Measurements from ENCODE around the gene ZFHX3.

Gene ZFHX3

GRCh38 chr16:72928090-72928981 lies 119.6 kb downstream of the ZFHX3 start:
- DNase-seq: no peak

DNA sequence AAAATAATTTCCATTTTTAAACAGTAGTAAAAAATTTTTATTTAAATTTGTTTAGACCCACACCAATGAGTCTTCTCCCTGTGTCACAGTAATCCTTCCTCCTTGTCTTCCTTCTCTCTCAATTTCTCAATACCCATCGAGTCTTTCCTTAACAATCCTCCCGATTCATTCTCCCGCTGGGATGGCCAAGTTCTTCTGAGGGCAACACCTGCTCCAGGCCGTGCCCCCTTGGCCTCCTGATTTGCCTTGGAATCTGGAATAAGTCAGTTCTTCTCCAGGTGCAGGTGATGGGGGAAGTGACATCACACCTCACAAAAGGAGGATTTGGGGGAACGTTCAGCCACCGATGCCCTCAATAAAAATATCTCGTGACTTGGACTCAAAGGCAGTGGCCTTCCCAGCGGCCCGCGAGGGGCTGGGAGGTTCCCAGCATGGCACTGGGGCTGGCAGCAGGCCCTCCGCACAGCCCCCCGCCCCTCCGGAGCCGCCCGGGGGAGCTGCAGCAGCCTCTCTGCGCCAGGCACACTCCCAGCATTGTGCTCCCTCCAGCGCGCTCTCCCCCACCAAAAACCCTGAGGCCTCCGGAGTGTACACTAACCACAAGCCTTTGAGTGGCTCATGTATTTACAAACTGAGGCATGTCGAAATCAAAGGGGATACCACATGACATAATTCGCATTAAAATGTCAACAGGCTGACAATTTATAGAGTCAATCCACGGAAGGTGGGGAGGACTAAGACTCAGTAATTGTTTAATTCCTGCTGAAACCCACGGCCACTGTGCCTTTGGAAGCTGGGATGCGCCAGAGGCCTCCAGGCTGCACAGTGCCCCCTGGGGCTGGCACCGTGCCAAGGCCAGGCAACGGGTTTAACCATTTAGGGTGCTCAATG lies 120.5 kb downstream of the ZFHX3 start:
- DNase-seq: no peak

DNA sequence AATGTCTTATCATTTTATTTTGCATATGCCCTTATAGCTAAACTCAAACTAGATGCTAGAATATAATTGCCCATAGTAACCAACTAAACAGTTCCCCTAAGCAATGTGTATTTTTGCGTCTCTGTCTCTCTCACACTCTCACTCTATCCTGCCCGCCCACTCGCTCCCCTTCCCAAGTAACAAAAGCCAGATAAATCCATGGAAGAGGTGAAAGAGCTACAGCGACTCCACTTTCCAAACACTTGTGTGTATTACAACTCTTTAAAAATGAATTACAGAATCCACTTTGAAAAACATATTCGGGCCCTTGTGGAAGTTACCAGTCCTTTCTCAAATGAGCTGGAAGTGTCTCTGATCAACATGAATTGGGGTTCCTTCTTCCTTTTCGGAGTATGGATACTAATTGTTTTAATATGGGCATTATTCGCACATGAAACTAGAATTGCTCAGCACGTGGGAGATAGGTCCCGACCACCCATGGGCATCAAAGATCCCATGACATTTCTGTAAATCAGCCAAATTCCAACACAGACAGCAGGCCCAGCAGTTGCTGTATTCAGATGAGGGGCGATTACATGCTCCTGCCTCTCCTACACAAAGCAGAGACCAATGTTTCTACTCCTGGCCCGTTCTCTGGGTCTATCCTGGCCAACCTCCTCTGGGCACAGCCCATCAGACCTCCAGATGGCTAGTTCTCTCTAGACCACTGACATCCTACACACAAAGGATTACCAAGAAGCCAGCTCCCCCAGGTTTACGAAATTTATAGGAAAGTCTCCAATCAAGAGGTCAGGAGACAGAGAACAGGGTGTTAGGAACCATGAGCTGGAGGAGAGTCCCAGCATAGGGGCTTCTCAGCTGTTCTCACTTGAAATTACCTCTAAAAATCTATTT lies 121.5 kb downstream of the ZFHX3 start:
- DNase-seq: no peak

GRCh38 chr16:72925631-72925979 lies 122.3 kb downstream of the ZFHX3 start:
- DNase-seq: no peak

- no peak for DNase-seq
Measured at GRCh38 chr16:72924927-72925630, 122.8 kb downstream of the ZFHX3 start.

DNA sequence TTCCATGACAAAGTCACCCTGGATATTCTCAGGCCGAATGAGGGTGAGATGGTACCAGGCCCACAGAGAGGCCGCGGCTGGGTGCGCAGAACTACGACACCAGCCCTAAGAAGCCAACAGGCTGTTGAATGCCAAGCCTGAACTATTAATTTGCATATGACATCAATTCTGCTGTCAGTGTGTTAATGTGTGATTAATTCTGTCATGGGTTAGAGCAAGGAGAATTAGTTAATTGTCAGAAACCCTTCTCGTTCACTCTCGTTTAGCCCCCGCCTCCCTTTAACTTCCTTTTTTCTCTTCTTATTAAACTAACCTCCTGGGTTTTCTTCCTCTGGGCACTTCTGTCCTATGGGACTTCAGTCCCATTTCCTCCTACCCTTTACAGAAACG lies 123.4 kb downstream of the ZFHX3 start:
- DNase-seq: no peak

- no peak for DNase-seq
Measured at GRCh38 chr16:72923757-72924156, 124.2 kb downstream of the ZFHX3 start.

DNA sequence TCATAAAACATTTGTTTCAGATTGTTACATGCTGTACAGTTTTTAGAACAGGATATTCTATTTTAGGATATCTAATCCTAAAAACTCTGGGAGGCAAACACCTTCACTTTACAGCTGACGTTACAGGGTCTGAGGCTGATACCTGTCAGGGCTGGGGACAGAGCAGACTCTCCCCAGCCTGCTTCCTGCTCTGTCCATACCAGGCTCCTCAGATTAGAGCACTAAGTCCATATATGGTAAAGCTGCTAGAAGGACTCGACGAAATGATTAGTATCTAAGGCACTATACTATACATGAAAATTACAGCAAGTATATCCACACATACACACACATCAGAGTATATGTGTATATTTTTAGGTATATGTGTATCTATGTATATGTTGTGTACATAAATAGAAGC lies 125.2 kb downstream of the ZFHX3 start:
- DNase-seq: no peak

- no peak for DNase-seq
Measured at GRCh38 chr16:72921620-72922019, 126.3 kb downstream of the ZFHX3 start.

- DNase-seq: no peak
Measured at GRCh38 chr16:72921106-72921505, 126.8 kb downstream of the ZFHX3 start.

- no peak for DNase-seq
Measured at GRCh38 chr16:72917051-72917450, 130.9 kb downstream of the ZFHX3 start.

DNA sequence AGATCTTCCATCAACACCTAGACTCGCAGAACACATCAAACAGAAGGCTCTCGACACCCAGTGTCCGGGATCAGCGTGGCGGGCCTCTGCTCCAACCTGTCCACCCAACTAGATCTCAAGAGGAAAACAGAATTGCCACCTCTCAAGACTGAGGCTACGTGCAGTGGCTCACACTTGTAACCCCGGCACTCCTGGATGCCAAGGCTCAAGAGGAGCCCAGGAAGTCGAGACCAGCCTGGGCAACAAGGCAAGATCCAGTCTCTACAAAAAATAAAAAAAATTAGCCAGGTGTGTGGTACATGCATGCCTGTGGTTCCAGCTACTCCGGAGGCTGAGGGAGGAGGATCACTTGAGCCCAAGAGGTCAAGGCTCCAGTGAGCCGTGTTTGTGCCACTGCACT lies 132.6 kb downstream of the ZFHX3 start:
- DNase-seq: no peak

GRCh38 chr16:72913551-72913950 lies 134.4 kb downstream of the ZFHX3 start:
- DNase-seq: no peak

DNA sequence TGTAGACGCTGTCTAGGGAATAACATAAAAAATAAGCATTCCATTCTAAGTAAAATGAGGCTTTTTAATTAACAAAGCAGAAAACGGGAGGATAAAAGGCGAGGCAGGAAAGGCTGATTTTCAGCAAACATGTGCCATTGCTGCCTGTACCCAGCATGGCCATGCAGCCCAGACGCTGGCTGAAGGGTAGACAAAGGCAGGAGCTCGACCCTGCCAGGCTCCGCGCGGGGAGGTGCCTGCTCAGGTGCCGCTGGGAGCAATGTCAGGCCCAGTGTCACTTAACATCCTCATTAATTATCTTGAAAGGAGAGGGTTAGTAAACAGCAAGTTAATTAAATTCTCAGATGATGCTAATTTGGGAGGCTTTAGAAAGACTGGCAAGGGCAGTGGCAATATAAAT lies 136.0 kb downstream of the ZFHX3 start:
- DNase-seq: no peak

DNA sequence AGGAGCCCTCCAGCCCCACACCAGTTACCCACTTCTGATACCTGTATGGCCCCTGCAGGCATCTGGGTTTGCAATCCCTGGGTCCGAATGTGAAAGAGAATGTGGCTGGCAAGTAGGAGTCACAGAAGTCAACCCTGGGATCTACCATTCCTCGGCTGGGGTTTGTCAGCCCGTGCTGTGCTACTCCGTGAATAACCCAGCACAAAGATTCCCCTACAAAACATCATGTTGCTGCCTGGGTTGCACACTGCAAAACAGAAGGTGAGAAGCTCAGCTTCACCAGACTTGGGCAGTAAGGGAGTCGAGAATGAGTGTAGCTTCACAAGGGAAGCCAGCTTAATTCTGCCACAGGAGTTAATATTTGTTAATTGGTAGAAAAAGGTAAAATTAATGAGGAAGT lies 137.1 kb downstream of the ZFHX3 start:
- DNase-seq: no peak

GRCh38 chr16:72910381-72910780 lies 137.5 kb downstream of the ZFHX3 start:
- DNase-seq: no peak

DNA sequence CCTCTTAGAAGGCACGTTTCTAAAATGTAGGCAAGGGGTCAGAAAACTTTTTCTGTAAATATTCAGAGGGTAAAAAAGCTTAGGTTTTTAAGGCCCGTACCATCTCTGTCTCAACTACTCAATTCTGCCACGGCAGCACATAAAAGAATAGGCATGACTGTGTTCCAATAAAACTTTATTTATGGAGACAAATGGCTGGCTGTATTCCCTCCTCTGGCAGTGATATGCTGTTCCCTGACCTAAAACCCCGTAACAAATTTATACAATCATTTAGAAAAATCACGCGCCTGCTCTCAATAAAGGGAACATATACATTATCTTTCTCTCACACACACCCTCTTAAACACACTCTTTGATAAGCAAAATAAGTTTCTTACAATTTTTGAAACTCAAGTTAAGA lies 138.7 kb downstream of the ZFHX3 start:
- no peak for DNase-seq

DNA sequence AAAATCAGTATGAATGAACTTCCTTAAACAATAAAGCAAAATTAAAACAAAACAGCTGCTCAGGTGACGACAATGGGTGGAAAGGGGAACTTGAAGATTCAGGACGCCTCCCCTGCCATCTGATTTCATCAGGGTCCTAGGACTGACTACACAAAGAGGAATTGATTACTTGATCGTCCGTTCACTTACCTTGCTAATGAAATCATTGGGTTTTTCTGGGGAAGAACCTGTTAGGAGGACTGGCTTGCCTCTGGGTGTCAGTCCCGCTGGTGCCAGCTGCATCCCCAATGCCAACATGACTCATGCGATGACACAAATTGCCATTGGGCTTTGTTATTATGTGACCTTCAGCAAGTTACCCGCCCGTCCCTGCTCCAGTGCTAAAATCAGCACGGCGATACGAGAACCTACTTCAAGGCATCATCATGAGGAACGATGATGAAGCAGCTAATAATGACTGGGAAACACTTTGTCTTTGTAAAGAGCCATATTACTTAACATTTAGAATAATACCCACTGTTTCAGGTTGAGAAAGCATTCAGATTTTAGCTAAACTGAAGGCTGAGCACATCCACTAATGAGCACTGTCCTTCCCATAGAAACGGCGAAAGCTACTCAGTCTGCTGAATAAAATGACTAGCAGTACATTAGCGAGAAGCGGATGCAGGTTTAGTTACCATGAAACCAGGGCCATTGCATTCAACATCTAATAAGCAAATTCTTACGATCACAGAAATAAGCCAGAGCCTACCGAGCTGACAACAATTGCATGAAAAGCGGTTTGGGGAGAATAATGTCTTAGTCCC lies 139.4 kb downstream of the ZFHX3 start:
- no peak for DNase-seq

DNA sequence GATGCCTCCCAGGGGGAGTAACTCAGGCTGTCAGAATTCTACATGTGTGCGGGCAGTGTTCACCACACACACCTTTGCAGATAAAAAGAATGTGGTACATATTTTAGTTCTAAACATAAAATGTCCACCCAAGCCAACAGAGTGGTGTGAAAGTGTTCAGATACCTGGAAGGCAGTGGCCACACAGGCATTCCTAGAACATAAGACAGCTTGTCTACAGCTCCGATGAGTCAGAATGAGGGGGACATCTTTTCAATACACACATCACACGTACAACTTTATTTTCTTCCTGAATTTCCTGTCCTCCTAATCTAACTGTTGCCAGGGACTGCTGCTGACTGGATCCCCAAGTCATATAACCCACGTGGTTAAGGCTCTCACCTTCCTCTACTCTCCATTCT lies 142.3 kb downstream of the ZFHX3 start:
- DNase-seq: no peak

- DNase-seq: no peak
Measured at GRCh38 chr16:72903176-72903575, 144.8 kb downstream of the ZFHX3 start.

GRCh38 chr16:72902206-72902605 lies 145.7 kb downstream of the ZFHX3 start:
- DNase-seq: no peak
